Head of caudate nucleus (tissue), 42 donors: ENCODE data around the gene HYLS1.
A peak's percentile ranks its signal among the peaks of the same experiment; 100 is the strongest.
"Not testable (repeated sequence)": the region's sequence is repeated elsewhere in the genome, so short reads cannot be mapped to it uniquely, and the experiment has no call there.

ENCODE experiments used
- DNase-seq, 42 donors: peaks; one replicate each; pipeline versions ENCODE4 v3.0.0 to v3.0.0-alpha.2; 2020 to 2021; ENCODE audit warnings: mixed read lengths in 7 of 42
- intact Hi-C: fragments of 100-400 bp; cut with DNase I; formaldehyde crosslinking; loops from one replicate; pipeline ENCODE4 v1.15.0; 2022

The HYLS1 gene

GRCh38 chr11:125887373-125888324, at the start of gene HYLS1:
Gene HYLS1 (plus strand): TSS chr11:125887668. CDS start chr11:125899369, 11,701 bp downstream.
- intact Hi-C loops: loop anchor here (2.0 to 10.0 kb wide), 2 partner anchors 17 to 263 kb away; partner anchors contain the start of genes CHEK1 and DDX25
- peak; percentile 88 to 98 (median 95) for DNase-seq

- intact Hi-C loops: no loop called here
- peak in 1 of 42 donors; percentile 4 for DNase-seq
Measured at GRCh38 chr11:125842321-125842948, 45.0 kb upstream of the HYLS1 start.

- intact Hi-C loops: no loop called here
- no peak for DNase-seq
Measured at GRCh38 chr11:125846188-125846587, 41.3 kb upstream of the HYLS1 start.

- intact Hi-C loops, DNase-seq: not testable (repeated sequence)
Measured at GRCh38 chr11:125857670-125858069, 29.8 kb upstream of the HYLS1 start.

GRCh38 chr11:125862786-125863185, 24.7 kb upstream of the HYLS1 start:
- DNase-seq, intact Hi-C loops: not testable (repeated sequence)

- intact Hi-C loops, DNase-seq: not testable (repeated sequence)
Measured at GRCh38 chr11:125865354-125865753, 22.1 kb upstream of the HYLS1 start.

- intact Hi-C loops: no loop called here
- no peak for DNase-seq
Measured at GRCh38 chr11:125869521-125869920, 17.9 kb upstream of the HYLS1 start.

- peak in 35 of 42 donors; percentile 8 to 74 (median 44) for DNase-seq
- intact Hi-C loops: no loop called here
Measured at GRCh38 chr11:125871391-125872137, 15.9 kb upstream of the HYLS1 start.

GRCh38 chr11:125872138-125872491, 15.4 kb upstream of the HYLS1 start:
- DNase-seq: no peak
- intact Hi-C loops: no loop called here

GRCh38 chr11:125873881-125874555, 13.4 kb upstream of the HYLS1 start:
- intact Hi-C loops: no loop called here
- no peak for DNase-seq

GRCh38 chr11:125874556-125875124, 12.8 kb upstream of the HYLS1 start:
- intact Hi-C loops: no loop called here
- DNase-seq: peak in 41 of 42 donors; percentile 12 to 88 (median 71)

- intact Hi-C loops: loop anchor here (10.0 kb wide), 1 partner anchor 256 kb away; the partner anchor contains the start of gene CHEK1
- no peak for DNase-seq
Measured at GRCh38 chr11:125881291-125881690, 6.2 kb upstream of the HYLS1 start.

- intact Hi-C loops: loop anchor here (10.0 kb wide), 1 partner anchor 259 kb away; the partner anchor contains the start of gene CHEK1
- DNase-seq: no peak
Measured at GRCh38 chr11:125883375-125883774, 4.1 kb upstream of the HYLS1 start.

GRCh38 chr11:125886997-125887372, 483 bp upstream of the HYLS1 start:
- intact Hi-C loops: loop anchor here (2.0 to 10.0 kb wide), 2 partner anchors 18 to 262 kb away; partner anchors contain the start of genes CHEK1 and DDX25
- peak in 34 of 42 donors; percentile 26 to 77 (median 45) for DNase-seq

- DNase-seq: no peak
- intact Hi-C loops: no loop called here
Measured at GRCh38 chr11:125890447-125891100, 3.1 kb downstream of the HYLS1 start.

GRCh38 chr11:125892071-125892470, 4.6 kb downstream of the HYLS1 start:
- DNase-seq: no peak
- intact Hi-C loops: no loop called here

GRCh38 chr11:125892994-125893393, 5.5 kb downstream of the HYLS1 start:
- intact Hi-C loops: no loop called here
- DNase-seq: no peak

- no peak for DNase-seq
- intact Hi-C loops: no loop called here
Measured at GRCh38 chr11:125901872-125902271, 14.4 kb downstream of the HYLS1 start.
